ENCODE data around the gene HCN4.

DNA sequence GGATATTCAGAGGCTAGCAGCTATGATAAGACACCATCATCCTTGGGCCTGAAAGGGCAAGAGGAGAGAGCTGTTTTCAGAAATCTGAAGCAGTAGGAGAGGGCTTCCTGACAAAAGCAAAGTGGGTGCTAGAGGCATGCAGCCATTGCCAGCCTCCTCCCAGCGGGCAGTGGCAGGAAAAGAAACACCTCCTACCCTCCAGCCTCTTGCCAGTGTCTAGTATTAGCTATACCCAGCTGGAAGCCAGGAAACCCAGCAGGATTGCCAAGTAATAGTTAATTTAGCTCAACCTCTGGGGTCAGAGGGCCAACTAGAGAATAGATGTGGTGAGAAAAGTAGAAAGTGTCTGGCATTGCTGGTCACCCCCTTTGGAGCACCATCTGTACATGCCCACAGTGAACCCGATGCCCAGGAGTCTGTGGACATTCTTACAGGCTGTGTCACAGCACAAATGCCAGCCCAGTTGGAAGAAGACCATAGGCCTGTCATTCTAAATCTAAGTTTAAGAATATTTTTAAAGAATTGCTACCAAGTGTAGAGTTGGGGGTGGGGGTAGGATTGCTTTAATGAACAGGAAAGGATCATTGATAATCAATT is 85.3 kb downstream of the HCN4 start:
- TF ChIP-seq EZH2 (IDR thresholded peaks at IDR 0.05) (no peak), POLR2AphosphoS5 (IDR thresholded peaks at IDR 0.05; ENCODE audit: borderline replicate concordance, low read depth, low read length) (no peak)
